Ovary (tissue), 3 donors: ENCODE results near the gene PFDN4.

ENCODE experiments used
- CTCF ChIP-seq, 3 donors: fragments of 450-650 bp in 2 of 3; fragments of 200-600 bp in 1 of 3; IDR thresholded peaks; one replicate each; pipeline versions ENCODE4 v1.5.1 to v1.8.0; 2016 to 2022; ENCODE audit warnings: antibody characterized with exemption in 3 of 3, mild to moderate bottlenecking in 1 of 3
- EP300 ChIP-seq: sonication (generic); formaldehyde crosslinking; IDR thresholded peaks from one replicate; pipeline ENCODE4 v1.6.1; 2017; ENCODE audit warnings: antibody characterized with exemption
- POLR2A ChIP-seq: fragments of 450-650 bp; IDR thresholded peaks from one replicate; pipeline ENCODE4 v1.6.1; 2017; ENCODE audit warnings: antibody characterized with exemption, mild to moderate bottlenecking, moderate library complexity
- donor health status: DM: no; HTN: no; CAD: no.

- TF ChIP-seq POLR2A (no peak), CTCF (IDR thresholded peaks at IDR 0.05) (no peak), EP300 (no peak)
Observed at GRCh38 chr20:54260116-54260515, 52.2 kb downstream of the PFDN4 start.
